ENCODE measurements around the gene NCLN.
A peak's percentile ranks its signal among the peaks of the same experiment; 100 is the strongest.

GRCh38 chr19:3198901-3199700, 13.4 kb downstream of the NCLN start:
- TF ChIP-seq EZH2 (IDR thresholded peaks at IDR 0.05) (no peak), POLR2AphosphoS5 (IDR thresholded peaks at IDR 0.05; ENCODE audit: borderline replicate concordance, low read depth, low read length) (0 out of 2 replicates have a peak, but pooled peaks have one; percentile 5), FOXP2 (optimal IDR thresholded peaks at IDR 0.05; ENCODE audit: control extremely low read depth, extremely low read length, insufficient read depth) (no peak)
